ENCODE measurements around the gene RHBG. TPM values are rescaled to one million over a fixed set of nuclear protein-coding genes. Genes with fewer than 3 reads are reported as not detected.
A peak's percentile ranks its signal among the peaks of the same experiment; 100 is the strongest.
"Not testable (repeated sequence)": the region's sequence is repeated elsewhere in the genome, so short reads cannot be mapped to it uniquely, and the experiment has no call there.

Gene RHBG
- total RNA-seq, 1 donor = not detected

DNA sequence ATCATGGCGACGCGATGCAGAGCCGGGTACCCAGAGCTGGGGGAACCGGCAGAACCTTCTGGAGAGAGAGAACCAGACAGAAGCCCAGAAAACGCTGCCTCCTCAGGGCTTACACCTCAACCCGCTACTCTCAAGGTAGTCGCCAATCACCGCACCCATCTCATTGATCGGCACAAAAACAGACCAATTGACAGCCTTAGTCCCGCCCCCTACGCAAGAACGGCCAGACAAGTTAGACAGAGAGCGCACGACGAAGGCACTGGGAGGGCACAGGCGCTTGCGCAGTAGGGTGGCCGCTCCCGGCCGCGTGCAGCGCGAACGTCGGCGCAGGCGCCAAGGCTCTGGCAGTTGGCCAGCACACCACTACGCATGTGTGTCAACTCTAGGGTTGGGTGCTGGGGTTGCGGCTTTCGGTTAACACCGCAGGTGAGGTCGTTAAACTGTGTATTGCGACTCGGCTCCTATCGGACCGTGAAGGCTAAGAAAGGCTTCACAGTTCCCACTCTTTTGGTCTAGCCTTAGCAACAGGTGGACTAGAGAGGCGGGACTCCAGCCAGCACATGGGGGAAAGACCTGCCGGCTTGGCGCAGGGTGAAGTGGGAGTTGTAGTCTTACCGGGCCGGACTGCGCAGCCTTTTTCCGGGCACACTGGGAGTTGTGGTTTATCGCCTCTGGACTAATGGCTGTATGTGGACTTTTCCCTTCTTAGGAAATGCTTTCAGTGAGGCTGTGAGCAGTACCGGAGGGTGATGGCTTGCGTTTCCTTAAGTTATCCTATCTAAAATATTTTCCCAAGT is 30.6 kb upstream of the RHBG start, which contains the start of the genes CCT3 and TSACC:
Gene CCT3, minus strand, starts transcription at position 113 of the 797 bp plus-strand sequence. Its CDS starts 108 bp downstream, at position 5.
Gene TSACC, plus strand, starts transcription at position 347 of the 797 bp plus-strand sequence. CDS start 1,232 bp downstream, outside the sequence.
- TF ChIP-seq, protein P1, sequence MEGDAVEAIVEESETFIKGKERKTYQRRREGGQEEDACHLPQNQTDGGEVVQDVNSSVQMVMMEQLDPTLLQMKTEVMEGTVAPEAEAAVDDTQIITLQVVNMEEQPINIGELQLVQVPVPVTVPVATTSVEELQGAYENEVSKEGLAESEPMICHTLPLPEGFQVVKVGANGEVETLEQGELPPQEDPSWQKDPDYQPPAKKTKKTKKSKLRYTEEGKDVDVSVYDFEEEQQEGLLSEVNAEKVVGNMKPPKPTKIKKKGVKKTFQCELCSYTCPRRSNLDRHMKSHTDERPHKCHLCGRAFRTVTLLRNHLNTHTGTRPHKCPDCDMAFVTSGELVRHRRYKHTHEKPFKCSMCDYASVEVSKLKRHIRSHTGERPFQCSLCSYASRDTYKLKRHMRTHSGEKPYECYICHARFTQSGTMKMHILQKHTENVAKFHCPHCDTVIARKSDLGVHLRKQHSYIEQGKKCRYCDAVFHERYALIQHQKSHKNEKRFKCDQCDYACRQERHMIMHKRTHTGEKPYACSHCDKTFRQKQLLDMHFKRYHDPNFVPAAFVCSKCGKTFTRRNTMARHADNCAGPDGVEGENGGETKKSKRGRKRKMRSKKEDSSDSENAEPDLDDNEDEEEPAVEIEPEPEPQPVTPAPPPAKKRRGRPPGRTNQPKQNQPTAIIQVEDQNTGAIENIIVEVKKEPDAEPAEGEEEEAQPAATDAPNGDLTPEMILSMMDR (IDR thresholded peaks at IDR 0.05; ENCODE audit: insufficient read depth, low read depth, low read length) = no peak
- H3K4me3 ChIP-seq (ENCODE audit: low read depth, low read length) = peak within 1 kb of the TSS; percentile 90

DNA sequence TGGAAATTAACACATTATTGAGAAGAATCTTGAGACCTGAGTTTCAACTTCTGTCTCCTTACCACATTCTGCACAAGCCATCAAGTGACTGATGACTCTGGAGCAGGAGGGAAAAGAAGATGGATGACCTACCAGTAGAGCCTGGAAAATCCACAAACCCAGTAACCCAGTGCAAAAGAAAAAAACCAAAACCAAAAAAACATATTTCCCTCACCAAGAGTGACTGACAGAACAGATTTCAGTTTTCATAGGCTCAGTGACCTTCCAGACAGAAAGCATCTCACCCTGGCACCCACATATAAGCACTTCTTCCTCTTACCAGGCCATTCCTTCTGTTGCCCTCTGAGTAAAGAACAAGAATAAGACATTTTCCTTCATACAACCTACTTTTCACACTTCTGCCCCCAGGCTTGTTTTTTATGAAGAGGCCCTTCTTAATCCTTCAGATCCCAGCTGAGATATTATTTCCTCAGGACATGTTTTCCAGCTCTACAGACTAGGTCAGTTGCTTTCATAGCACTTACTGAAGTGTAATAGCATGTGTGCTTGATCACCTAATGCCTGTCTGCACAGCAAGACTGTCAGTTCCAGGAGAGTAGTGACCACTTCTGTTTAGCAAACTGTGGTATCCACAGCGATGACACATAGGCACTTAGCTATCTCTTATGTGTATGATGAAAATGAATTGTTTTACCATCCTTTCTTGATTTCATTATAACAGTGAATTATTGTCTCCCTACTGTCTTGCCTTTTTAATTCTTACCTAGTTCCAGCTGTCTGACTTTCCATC is 26.6 kb upstream of the RHBG start:
- TF ChIP-seq, protein P1 (IDR thresholded peaks at IDR 0.05; ENCODE audit: insufficient read depth, low read depth, low read length) = no peak
- H3K4me3 ChIP-seq (ENCODE audit: low read depth, low read length) = no peak overlapping the region
- DNase-seq (ENCODE audit: low read depth) = no peak

More for the DNA sequence above, 30.6 kb upstream of the RHBG start, which contains the start of the genes CCT3 and TSACC:
- DNase-seq (ENCODE audit: low read depth) = peak; percentile 100

DNA sequence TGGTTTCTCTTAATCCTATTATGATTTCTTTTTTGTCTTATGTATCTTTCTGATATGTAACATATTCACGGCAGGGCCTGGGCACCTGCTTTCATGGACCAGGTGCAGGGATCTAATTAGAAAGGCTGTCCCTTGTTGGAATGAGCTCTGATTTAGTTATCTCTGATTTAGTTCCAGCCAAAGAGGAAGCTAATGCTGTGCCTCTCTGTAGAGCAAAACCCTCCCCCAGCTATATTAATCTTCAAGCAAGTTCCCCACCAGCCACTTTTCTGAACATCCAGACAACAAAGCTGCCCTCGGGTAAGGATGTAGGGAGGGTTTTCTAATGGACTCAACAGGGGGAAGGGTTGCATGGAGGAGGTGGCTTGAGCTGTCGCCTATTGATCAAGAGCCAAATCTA is 24.6 kb upstream of the RHBG start:
- H3K4me3 ChIP-seq (ENCODE audit: low read depth, low read length) = no peak overlapping the region
- no peak for DNase-seq (ENCODE audit: low read depth)
- TF ChIP-seq, protein P1 (IDR thresholded peaks at IDR 0.05; ENCODE audit: insufficient read depth, low read depth, low read length) = no peak

DNA sequence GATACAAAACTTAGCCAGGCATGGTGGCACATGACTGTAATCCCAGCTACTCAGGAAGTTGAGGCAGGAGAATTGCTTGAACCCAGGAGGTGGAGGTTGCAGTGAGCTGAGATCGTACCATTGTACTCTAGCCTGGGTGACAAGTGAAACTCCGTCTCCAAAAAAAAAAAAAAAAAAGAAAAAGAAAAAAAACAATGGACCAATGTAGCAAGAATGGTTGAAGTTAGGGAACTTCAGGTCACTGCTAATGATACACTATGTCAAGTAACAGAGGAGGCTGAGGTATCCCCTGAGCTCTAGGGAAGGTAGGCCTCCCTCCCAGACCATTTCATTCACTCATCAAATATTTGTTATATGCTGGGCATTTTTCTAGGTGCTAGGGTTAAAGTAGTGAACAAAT is 23.0 kb upstream of the RHBG start:
- not testable (repeated sequence) for H3K4me3 ChIP-seq (ENCODE audit: low read depth, low read length)

DNA sequence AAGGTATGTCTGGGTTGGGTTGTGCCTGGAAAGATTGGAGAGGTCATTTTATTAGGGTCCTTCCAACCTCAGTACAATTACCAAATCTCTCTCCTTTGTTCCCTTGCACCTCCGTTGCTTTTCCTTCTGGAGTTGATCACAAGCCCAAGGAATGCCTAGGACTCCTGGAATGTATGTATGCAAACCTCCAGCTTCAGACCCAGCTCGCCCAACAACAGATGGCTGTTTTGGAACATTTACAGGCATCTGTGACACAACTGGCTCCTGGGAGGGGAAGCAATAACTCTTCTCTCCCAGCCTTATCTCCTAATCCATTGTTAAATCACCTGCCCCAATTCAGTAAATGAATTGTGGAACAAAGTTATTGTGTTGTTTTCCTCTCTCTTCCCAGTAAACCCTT is 22.4 kb upstream of the RHBG start:
- peak; percentile 38 for DNase-seq (ENCODE audit: low read depth)
- TF ChIP-seq, protein P1 (IDR thresholded peaks at IDR 0.05; ENCODE audit: insufficient read depth, low read depth, low read length) = no peak
- H3K4me3 ChIP-seq (ENCODE audit: low read depth, low read length) = no peak overlapping the region

More for the DNA sequence above, 23.0 kb upstream of the RHBG start:
- DNase-seq (ENCODE audit: low read depth) = not testable (repeated sequence)

DNA sequence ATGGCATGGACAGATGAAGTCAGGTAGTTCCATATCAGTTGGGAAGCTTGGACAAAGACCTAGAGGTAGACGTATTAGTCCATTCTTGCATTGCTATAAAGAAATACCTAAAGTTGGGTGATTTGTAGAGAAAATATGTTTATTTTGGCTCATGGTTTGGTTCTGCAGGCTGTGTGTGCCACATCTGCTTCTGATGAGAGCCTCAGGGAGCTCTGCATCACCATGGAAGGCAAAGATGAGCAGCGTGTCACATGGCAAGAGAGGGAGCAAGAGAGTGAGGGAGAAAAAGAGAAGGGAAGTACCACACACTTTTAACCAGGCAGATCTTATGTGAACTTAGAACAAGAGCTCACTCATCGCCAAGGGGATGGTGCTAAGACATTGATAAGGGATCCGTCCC is 21.7 kb upstream of the RHBG start:
- TF ChIP-seq, protein P1 (IDR thresholded peaks at IDR 0.05; ENCODE audit: insufficient read depth, low read depth, low read length) = no peak
- H3K4me3 ChIP-seq (ENCODE audit: low read depth, low read length) = no peak overlapping the region
- DNase-seq (ENCODE audit: low read depth) = no peak

DNA sequence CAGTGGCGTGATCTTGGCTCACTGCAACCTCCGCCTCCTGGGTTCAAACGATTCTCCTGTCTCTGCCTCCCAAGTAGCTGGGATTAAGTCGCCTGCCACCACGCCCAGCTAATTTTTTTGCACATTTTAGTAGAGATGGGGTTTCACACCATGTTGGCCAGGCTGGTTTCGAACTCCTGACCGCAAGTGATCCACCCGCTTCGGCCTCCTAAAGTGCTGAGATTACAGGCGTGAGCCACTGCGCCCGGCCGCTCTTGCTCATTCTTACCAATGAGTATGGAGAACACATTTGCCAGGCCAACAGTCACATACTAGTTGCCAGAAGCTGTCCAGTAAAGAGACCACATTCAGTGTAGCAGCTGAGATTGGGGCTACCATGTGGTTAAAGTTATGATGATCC is 16.5 kb upstream of the RHBG start:
- DNase-seq (ENCODE audit: low read depth); H3K4me3 ChIP-seq (ENCODE audit: low read depth, low read length): not testable (repeated sequence)
